K562 treated with DMSO at 1 percent for 48 hours (cell line): ENCODE results near the gene FCGR1A. TPM values are rescaled to one million over a fixed set of nuclear protein-coding genes. Genes with fewer than 3 reads are reported as not detected.

Experiments
- total RNA-seq: library from RNA; unstranded; fragments of 300-600 nt; gene quantifications from 2 replicates; pipeline ENCODE4 v1.2.3, GENCODE V29; 2022; ENCODE audit warnings: low replicate concordance; ENCODE audit errors: extremely low read depth

Gene FCGR1A
- total RNA-seq, result not detected in 2 replicates

GRCh38 chr1:149782600-149782999, at the start of gene FCGR1A:
TSS of gene FCGR1A (plus strand) at chr1:149782694. CDS start at chr1:149782744, 50 bp downstream.

Other genes starting within 250 kb of the FCGR1A start
- not detected in 2 replicates for gene PPIAL4C, start 198.8 kb upstream of the FCGR1A start, total RNA-seq
- gene BOLA1, start 116.9 kb downstream of the FCGR1A start, total RNA-seq, result not detected in 2 replicates
- gene SV2A, start 135.2 kb downstream of the FCGR1A start, total RNA-seq, result not detected in 2 replicates
- gene SF3B4, start 145.1 kb downstream of the FCGR1A start, total RNA-seq, result not detected in 2 replicates
- not detected in 2 replicates for gene MTMR11, start 154.2 kb downstream of the FCGR1A start, total RNA-seq
- not detected in 2 replicates for gene OTUD7B, start 228.0 kb downstream of the FCGR1A start, total RNA-seq